HEK293 (cell line): ENCODE measurements around the gene ACRBP.

Experiments
- BCL11B ChIP-seq: fragments of 450-650 bp; formaldehyde crosslinking; IDR thresholded peaks from 2 replicates; pipeline ENCODE4 v1.5.1; 2016; ENCODE audit warnings: low read depth, missing biosample characterization, missing genetic modification characterization
- EGR2 ChIP-seq: fragments of 450-650 bp; formaldehyde crosslinking; IDR thresholded peaks from 2 replicates; pipeline ENCODE4 v1.5.1; 2016; ENCODE audit warnings: low read depth, missing biosample characterization, missing genetic modification characterization
- FEZF1 ChIP-seq: fragments of 450-650 bp; formaldehyde crosslinking; IDR thresholded peaks from 2 replicates; pipeline ENCODE4 v1.5.1; 2016; ENCODE audit warnings: missing biosample characterization, missing genetic modification characterization
- GLI2 ChIP-seq: fragments of 450-650 bp; formaldehyde crosslinking; IDR thresholded peaks from 2 replicates; pipeline ENCODE4; 2017; ENCODE audit warnings: missing biosample characterization, missing genetic modification characterization, low read depth, borderline replicate concordance
- GLI4 ChIP-seq: fragments of 450-650 bp; formaldehyde crosslinking; IDR thresholded peaks from 2 replicates; pipeline ENCODE4 v1.5.1; 2016; ENCODE audit warnings: missing biosample characterization, missing genetic modification characterization
- GLIS2 ChIP-seq: fragments of 450-650 bp; formaldehyde crosslinking; IDR thresholded peaks from 2 replicates; pipeline ENCODE4 v1.5.1; 2016; ENCODE audit warnings: missing biosample characterization, missing genetic modification characterization
- MYNN ChIP-seq: fragments of 450-650 bp; formaldehyde crosslinking; IDR thresholded peaks from 2 replicates; pipeline ENCODE4 v1.5.1; 2016; ENCODE audit warnings: missing biosample characterization, missing genetic modification characterization, borderline replicate concordance
- OVOL3 ChIP-seq: fragments of 450-650 bp; formaldehyde crosslinking; IDR thresholded peaks from 2 replicates; pipeline ENCODE4 v1.5.1; 2016; ENCODE audit warnings: missing biosample characterization, missing genetic modification characterization
- TCF7L2 ChIP-seq: IDR thresholded peaks from 2 replicates; pipeline ENCODE4 v1.6.1; 2011; ENCODE audit warnings: low read depth, mild to moderate bottlenecking, inconsistent platforms, low read length, moderate library complexity, borderline replicate concordance
- TRIM28 ChIP-seq: IDR thresholded peaks from 2 replicates; pipeline ENCODE4 v1.6.1; 2011; ENCODE audit warnings: low read length, control low read depth, borderline replicate concordance
- YY2 ChIP-seq: fragments of 450-650 bp; formaldehyde crosslinking; IDR thresholded peaks from 2 replicates; pipeline ENCODE4 v1.5.1; 2016; ENCODE audit warnings: missing biosample characterization, missing genetic modification characterization
- ZFP37 ChIP-seq: fragments of 450-650 bp; formaldehyde crosslinking; IDR thresholded peaks from 2 replicates; pipeline ENCODE4 v1.5.1; 2016; ENCODE audit warnings: missing biosample characterization, missing genetic modification characterization
- ZNF112 ChIP-seq: fragments of 450-650 bp; formaldehyde crosslinking; IDR thresholded peaks from 2 replicates; pipeline ENCODE4 v1.5.0; 2017; ENCODE audit warnings: missing biosample characterization, missing genetic modification characterization
- ZNF138 ChIP-seq: fragments of 450-650 bp; formaldehyde crosslinking; IDR thresholded peaks from 2 replicates; pipeline ENCODE4 v1.5.1; 2016; ENCODE audit warnings: missing biosample characterization, missing genetic modification characterization, borderline replicate concordance
- ZNF146 ChIP-seq: fragments of 450-650 bp; formaldehyde crosslinking; IDR thresholded peaks from 2 replicates; pipeline ENCODE4 v1.5.1; 2016; ENCODE audit warnings: missing biosample characterization, missing genetic modification characterization
- ZNF169 ChIP-seq: fragments of 450-650 bp; formaldehyde crosslinking; IDR thresholded peaks from 2 replicates; pipeline ENCODE4 v1.5.1; 2016; ENCODE audit warnings: missing biosample characterization, missing genetic modification characterization
- ZNF223 ChIP-seq: fragments of 450-650 bp; formaldehyde crosslinking; IDR thresholded peaks from 2 replicates; pipeline ENCODE4 v1.5.1; 2016; ENCODE audit warnings: missing biosample characterization, missing genetic modification characterization
- ZNF23 ChIP-seq: fragments of 450-650 bp; formaldehyde crosslinking; IDR thresholded peaks from 2 replicates; pipeline ENCODE4 v1.5.1; 2016; ENCODE audit warnings: missing biosample characterization, missing genetic modification characterization, borderline replicate concordance
- ZNF24 ChIP-seq: fragments of 450-650 bp; formaldehyde crosslinking; IDR thresholded peaks from 2 replicates; pipeline ENCODE4 v1.5.1; 2016; ENCODE audit warnings: missing biosample characterization, missing genetic modification characterization
- ZNF266 ChIP-seq: fragments of 450-650 bp; formaldehyde crosslinking; IDR thresholded peaks from 2 replicates; pipeline ENCODE4 v1.5.1; 2016; ENCODE audit warnings: missing biosample characterization, missing genetic modification characterization, low read depth
- ZNF302 ChIP-seq: fragments of 450-650 bp; formaldehyde crosslinking; IDR thresholded peaks from 2 replicates; pipeline ENCODE4 v1.5.1; 2016; ENCODE audit warnings: missing biosample characterization, missing genetic modification characterization, low read depth
- ZNF37A ChIP-seq: fragments of 450-650 bp; IDR thresholded peaks from 2 replicates; pipeline ENCODE4 v1.5.1; 2018; ENCODE audit warnings: missing biosample characterization, missing genetic modification characterization
- ZNF433 ChIP-seq: fragments of 450-650 bp; formaldehyde crosslinking; IDR thresholded peaks from 2 replicates; pipeline ENCODE4 v1.5.1; 2016; ENCODE audit warnings: missing biosample characterization, missing genetic modification characterization, low read depth
- ZNF514 ChIP-seq: fragments of 450-650 bp; formaldehyde crosslinking; IDR thresholded peaks from 2 replicates; pipeline ENCODE4 v1.5.1; 2016; ENCODE audit warnings: missing biosample characterization, missing genetic modification characterization
- ZNF549 ChIP-seq: fragments of 450-650 bp; IDR thresholded peaks from 2 replicates; pipeline ENCODE4 v1.5.1; 2018; ENCODE audit warnings: missing biosample characterization, missing genetic modification characterization, mild to moderate bottlenecking, inconsistent platforms, moderate library complexity
- ZNF555 ChIP-seq: fragments of 450-650 bp; formaldehyde crosslinking; conservative IDR thresholded peaks from 2 replicates; pipeline ENCODE4 v1.5.1; 2017; ENCODE audit warnings: missing biosample characterization, mild to moderate bottlenecking, missing genetic modification characterization, inconsistent platforms
- ZNF624 ChIP-seq: fragments of 450-650 bp; formaldehyde crosslinking; IDR thresholded peaks from 2 replicates; pipeline ENCODE4 v1.5.1; 2017; ENCODE audit warnings: missing biosample characterization, missing genetic modification characterization
- ZNF777 ChIP-seq: fragments of 450-650 bp; formaldehyde crosslinking; IDR thresholded peaks from 2 replicates; pipeline ENCODE4 v1.5.1; 2017; ENCODE audit warnings: missing biosample characterization, missing genetic modification characterization, borderline replicate concordance
- ZNF792 ChIP-seq: fragments of 450-650 bp; formaldehyde crosslinking; IDR thresholded peaks from 2 replicates; pipeline ENCODE4 v1.5.1; 2016; ENCODE audit warnings: missing biosample characterization, missing genetic modification characterization
- ZSCAN23 ChIP-seq: fragments of 450-650 bp; formaldehyde crosslinking; IDR thresholded peaks from 2 replicates; pipeline ENCODE4 v1.5.1; 2016; ENCODE audit warnings: missing biosample characterization, missing genetic modification characterization
- TF ChIP-seq, protein P1 (sequence below): fragments of 450-650 bp; formaldehyde crosslinking; IDR thresholded peaks from 2 replicates; pipeline ENCODE4 v1.5.1; 2016; ENCODE audit warnings: missing biosample characterization, missing genetic modification characterization
- TF ChIP-seq, protein P2 (sequence below): fragments of 450-650 bp; formaldehyde crosslinking; IDR thresholded peaks from 2 replicates; pipeline ENCODE4 v1.5.1; 2016; ENCODE audit warnings: missing biosample characterization, missing genetic modification characterization
- TF ChIP-seq, protein P3 (sequence below): fragments of 450-650 bp; formaldehyde crosslinking; IDR thresholded peaks from 2 replicates; pipeline ENCODE4 v1.5.1; 2017; ENCODE audit warnings: missing biosample characterization, missing genetic modification characterization
- TF ChIP-seq, protein P4 (sequence below): fragments of 450-650 bp; formaldehyde crosslinking; conservative IDR thresholded peaks from 2 replicates; pipeline ENCODE4 v1.5.1; 2016; ENCODE audit warnings: low read depth, missing biosample characterization, missing genetic modification characterization
- TF ChIP-seq, protein P5 (sequence below): fragments of 450-650 bp; formaldehyde crosslinking; IDR thresholded peaks from 2 replicates; pipeline ENCODE4 v1.5.1; 2016; ENCODE audit warnings: missing biosample characterization, missing genetic modification characterization

Gene ACRBP

DNA sequence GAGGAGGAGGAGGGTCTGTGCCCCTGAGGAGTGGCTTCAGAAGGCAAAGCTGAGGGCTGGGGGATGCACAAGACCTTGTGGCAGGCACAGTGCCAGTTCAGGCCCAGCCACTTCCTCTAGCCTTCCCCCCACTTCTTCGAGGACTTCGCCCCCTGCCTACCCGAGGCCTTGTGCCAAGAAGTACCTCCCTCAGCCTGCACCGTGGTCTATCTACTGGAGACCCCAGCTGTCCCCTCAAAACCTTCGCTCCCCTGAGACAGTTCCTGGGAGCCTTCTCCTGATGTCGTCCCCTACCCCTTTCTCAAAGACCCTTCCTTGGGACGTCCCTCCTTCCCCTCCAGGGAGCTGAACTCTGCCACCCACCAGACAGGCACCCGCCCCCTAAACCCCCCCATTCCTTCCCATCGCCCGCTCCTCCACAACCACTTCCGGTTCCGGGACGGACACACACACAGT is 41.3 kb upstream of the ACRBP start (continued):
- TF ChIP-seq, protein P1, sequence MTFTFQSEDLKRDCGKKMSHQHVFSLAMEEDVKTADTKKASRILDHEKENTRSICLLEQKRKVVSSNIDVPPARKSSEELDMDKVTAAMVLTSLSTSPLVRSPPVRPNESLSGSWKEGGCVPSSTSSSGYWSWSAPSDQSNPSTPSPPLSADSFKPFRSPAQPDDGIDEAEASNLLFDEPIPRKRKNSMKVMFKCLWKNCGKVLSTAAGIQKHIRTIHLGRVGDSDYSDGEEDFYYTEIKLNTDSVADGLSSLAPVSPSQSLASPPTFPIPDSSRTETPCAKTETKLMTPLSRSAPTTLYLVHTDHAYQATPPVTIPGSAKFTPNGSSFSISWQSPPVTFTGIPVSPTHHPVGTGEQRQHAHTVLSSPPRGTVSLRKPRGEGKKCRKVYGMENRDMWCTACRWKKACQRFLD (tag by site-specific recombination) = no peak
- TF ChIP-seq MYNN (tag by site-specific recombination) (no peak), ZNF23 (tag by site-specific recombination) (no peak), ZNF266 (tag by site-specific recombination) (no peak), TCF7L2 (no peak), ZFP37 (tag by site-specific recombination) (no peak), ZNF146 (tag by site-specific recombination) (no peak), GLI2 (no peak), TRIM28 (no peak), ZNF624 (no peak), FEZF1 (tag by site-specific recombination) (no peak), ZNF112 (tag by site-specific recombination) (no peak), ZNF514 (tag by site-specific recombination) (no peak), YY2 (no peak), ZNF549 (tag by site-specific recombination) (no peak), ZNF302 (tag by site-specific recombination) (no peak), ZNF777 (no peak), EGR2 (no peak; the same call in 1 of the 2 replicates), ZNF37A (tag by site-specific recombination) (no peak), ZNF24 (tag by site-specific recombination) (no peak), ZNF223 (no peak), ZNF138 (tag by site-specific recombination) (no peak), ZNF792 (tag by site-specific recombination) (no peak), ZSCAN23 (tag by site-specific recombination) (0 out of 2 replicates have a peak, but pooled peaks have one; percentile 15), GLI4 (tag by site-specific recombination) (no peak), OVOL3 (tag by site-specific recombination) (no peak), GLIS2 (tag by site-specific recombination) (no peak), BCL11B (no peak), ZNF555 (no peak), ZNF433 (tag by site-specific recombination) (no peak), ZNF169 (tag by site-specific recombination) (no peak)
- TF ChIP-seq, protein P2, sequence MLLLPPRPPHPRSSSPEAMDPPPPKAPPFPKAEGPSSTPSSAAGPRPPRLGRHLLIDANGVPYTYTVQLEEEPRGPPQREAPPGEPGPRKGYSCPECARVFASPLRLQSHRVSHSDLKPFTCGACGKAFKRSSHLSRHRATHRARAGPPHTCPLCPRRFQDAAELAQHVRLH = peak; percentile 74
- TF ChIP-seq, protein P3, sequence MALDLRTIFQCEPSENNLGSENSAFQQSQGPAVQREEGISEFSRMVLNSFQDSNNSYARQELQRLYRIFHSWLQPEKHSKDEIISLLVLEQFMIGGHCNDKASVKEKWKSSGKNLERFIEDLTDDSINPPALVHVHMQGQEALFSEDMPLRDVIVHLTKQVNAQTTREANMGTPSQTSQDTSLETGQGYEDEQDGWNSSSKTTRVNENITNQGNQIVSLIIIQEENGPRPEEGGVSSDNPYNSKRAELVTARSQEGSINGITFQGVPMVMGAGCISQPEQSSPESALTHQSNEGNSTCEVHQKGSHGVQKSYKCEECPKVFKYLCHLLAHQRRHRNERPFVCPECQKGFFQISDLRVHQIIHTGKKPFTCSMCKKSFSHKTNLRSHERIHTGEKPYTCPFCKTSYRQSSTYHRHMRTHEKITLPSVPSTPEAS = no peak
- TF ChIP-seq, protein P4, sequence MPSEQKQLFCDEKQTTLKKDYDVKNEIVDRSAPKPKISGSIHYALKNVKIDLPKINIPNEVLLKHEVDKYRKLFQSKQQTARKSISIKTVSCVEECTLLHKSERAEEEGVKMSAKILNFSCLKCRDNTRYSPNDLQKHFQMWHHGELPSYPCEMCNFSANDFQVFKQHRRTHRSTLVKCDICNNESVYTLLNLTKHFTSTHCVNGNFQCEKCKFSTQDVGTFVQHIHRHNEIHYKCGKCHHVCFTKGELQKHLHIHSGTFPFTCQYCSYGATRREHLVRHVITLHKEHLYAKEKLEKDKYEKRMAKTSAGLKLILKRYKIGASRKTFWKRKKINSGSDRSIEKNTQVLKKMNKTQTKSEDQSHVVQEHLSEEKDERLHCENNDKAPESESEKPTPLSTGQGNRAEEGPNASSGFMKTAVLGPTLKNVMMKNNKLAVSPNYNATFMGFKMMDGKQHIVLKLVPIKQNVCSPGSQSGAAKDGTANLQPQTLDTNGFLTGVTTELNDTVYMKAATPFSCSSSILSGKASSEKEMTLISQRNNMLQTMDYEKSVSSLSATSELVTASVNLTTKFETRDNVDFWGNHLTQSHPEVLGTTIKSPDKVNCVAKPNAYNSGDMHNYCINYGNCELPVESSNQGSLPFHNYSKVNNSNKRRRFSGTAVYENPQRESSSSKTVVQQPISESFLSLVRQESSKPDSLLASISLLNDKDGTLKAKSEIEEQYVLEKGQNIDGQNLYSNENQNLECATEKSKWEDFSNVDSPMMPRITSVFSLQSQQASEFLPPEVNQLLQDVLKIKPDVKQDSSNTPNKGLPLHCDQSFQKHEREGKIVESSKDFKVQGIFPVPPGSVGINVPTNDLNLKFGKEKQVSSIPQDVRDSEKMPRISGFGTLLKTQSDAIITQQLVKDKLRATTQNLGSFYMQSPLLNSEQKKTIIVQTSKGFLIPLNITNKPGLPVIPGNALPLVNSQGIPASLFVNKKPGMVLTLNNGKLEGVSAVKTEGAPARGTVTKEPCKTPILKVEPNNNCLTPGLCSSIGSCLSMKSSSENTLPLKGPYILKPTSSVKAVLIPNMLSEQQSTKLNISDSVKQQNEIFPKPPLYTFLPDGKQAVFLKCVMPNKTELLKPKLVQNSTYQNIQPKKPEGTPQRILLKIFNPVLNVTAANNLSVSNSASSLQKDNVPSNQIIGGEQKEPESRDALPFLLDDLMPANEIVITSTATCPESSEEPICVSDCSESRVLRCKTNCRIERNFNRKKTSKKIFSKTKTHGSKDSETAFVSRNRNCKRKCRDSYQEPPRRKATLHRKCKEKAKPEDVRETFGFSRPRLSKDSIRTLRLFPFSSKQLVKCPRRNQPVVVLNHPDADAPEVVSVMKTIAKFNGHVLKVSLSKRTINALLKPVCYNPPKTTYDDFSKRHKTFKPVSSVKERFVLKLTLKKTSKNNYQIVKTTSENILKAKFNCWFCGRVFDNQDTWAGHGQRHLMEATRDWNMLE = peak; percentile 83
- TF ChIP-seq, protein P5, sequence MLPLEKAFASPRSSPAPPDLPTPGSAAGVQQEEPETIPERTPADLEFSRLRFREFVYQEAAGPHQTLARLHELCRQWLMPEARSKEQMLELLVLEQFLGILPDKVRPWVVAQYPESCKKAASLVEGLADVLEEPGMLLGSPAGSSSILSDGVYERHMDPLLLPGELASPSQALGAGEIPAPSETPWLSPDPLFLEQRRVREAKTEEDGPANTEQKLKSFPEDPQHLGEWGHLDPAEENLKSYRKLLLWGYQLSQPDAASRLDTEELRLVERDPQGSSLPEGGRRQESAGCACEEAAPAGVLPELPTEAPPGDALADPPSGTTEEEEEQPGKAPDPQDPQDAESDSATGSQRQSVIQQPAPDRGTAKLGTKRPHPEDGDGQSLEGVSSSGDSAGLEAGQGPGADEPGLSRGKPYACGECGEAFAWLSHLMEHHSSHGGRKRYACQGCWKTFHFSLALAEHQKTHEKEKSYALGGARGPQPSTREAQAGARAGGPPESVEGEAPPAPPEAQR (tag by site-specific recombination) = no peak
